Loucy (cell line): Measurements from ENCODE around the gene ADARB1.

Experiments
- H2AFZ ChIP-seq: fragments of 200-600 bp; sonication (generic); 2 replicates; pipeline ENCODE4 v1.6.0; 2016; ENCODE audit warnings: antibody characterized with exemption, mild to moderate bottlenecking, low read length, moderate library complexity
- H3F3A ChIP-seq: fragments of 200-600 bp; 2 replicates; pipeline ENCODE4 v1.6.0; 2016; ENCODE audit warnings: antibody characterized with exemption, low read depth, mild to moderate bottlenecking
- H3K27me3 ChIP-seq: fragments of 200-600 bp; sonication (generic); 2 replicates; pipeline ENCODE4 v1.6.1; 2014; ENCODE audit warnings: low read length, mild to moderate bottlenecking; ENCODE audit not compliant: insufficient read depth, poor library complexity, severe bottlenecking
- H3K36me3 ChIP-seq: fragments of 200-600 bp; sonication (generic); 2 replicates; pipeline ENCODE4 v1.6.1; 2016; ENCODE audit warnings: low read length; ENCODE audit not compliant: insufficient read depth
- H3K4me1 ChIP-seq: fragments of 200-600 bp; sonication (generic); 2 replicates; pipeline ENCODE4 v1.5.1; 2014; ENCODE audit warnings: low read length, mild to moderate bottlenecking; ENCODE audit not compliant: insufficient read depth, poor library complexity, severe bottlenecking
- H3K4me2 ChIP-seq: fragments of 200-600 bp; sonication (generic); 2 replicates; pipeline ENCODE4 v1.6.0; 2014; ENCODE audit warnings: antibody characterized with exemption, low read length, low read depth, mild to moderate bottlenecking; ENCODE audit not compliant: poor library complexity, severe bottlenecking
- H3K4me3 ChIP-seq: fragments of 200-600 bp; sonication (generic); 2 replicates; pipeline ENCODE4 v1.5.1; 2014; ENCODE audit warnings: low read length, mild to moderate bottlenecking, mixed read lengths; ENCODE audit not compliant: poor library complexity, severe bottlenecking
- H3K79me2 ChIP-seq: fragments of 200-600 bp; sonication (generic); 2 replicates; pipeline ENCODE4 v1.6.1; 2014; ENCODE audit warnings: low read length; ENCODE audit not compliant: insufficient read depth
- H3K9ac ChIP-seq: fragments of 200-600 bp; sonication (generic); 2 replicates; pipeline ENCODE4 v1.6.0; 2014; ENCODE audit warnings: mild to moderate bottlenecking, low read depth, low read length, moderate library complexity; ENCODE audit not compliant: poor library complexity, severe bottlenecking
- H3K9me2 ChIP-seq: fragments of 200-600 bp; sonication (generic); replicated peaks from 2 replicates; pipeline ENCODE4 v1.6.1; 2016; ENCODE audit warnings: low read depth, low read length, mixed read lengths
- H3K9me3 ChIP-seq: fragments of 200-600 bp; sonication (generic); 2 replicates; pipeline ENCODE4 v1.6.1; 2014; ENCODE audit warnings: mild to moderate bottlenecking, antibody characterized with exemption, low read length, low read depth; ENCODE audit not compliant: insufficient read depth
- H4K20me1 ChIP-seq: fragments of 200-600 bp; sonication (generic); 2 replicates; pipeline ENCODE4 v1.6.0; 2014; ENCODE audit warnings: antibody characterized with exemption, low read length, mild to moderate bottlenecking; ENCODE audit not compliant: insufficient read depth, poor library complexity, severe bottlenecking
- CTCF ChIP-seq: fragments of 200-600 bp; sonication (generic); conservative IDR thresholded peaks from 2 replicates; pipeline ENCODE4 v1.5.1; 2014; ENCODE audit warnings: mild to moderate bottlenecking, antibody characterized with exemption, low read length
- EZH2phosphoT487 ChIP-seq: fragments of 200-600 bp; IDR thresholded peaks from 2 replicates; pipeline ENCODE4 v1.6.1; 2018; ENCODE audit warnings: antibody characterized with exemption, mild to moderate bottlenecking, moderate library complexity, borderline replicate concordance

The ADARB1 gene

GRCh38 chr21:45074048-45074817 lies at the start of gene ADARB1:
Gene ADARB1, plus strand, starts transcription at chr21:45074580. Its CDS starts 97,077 bp downstream, at chr21:45171657.
- no peaks in the 10 kb centered on the region for H3K9me3 ChIP-seq
- H4K20me1 ChIP-seq = peaks cover 6% of the 10 kb centered on the region
- H3K79me2 ChIP-seq = peaks cover 34% of the 10 kb centered on the region
- peak within 1 kb of the TSS; percentile 88 for H3K4me3 ChIP-seq
- no peaks in the 10 kb centered on the region for H3K36me3 ChIP-seq
- H3K9ac ChIP-seq = peak within 1 kb of the TSS; percentile 75
- H3K9me2 ChIP-seq = no peaks in the 10 kb centered on the region
- H2AFZ ChIP-seq = peak within 1 kb of the TSS; percentile 67; the same call in 1 of the 2 replicates
- H3F3A ChIP-seq = peaks cover 5% of the 10 kb centered on the region; the same call in 1 of the 2 replicates
- no peak for TF ChIP-seq CTCF
- TF ChIP-seq EZH2phosphoT487 = no peak
- H3K4me2 ChIP-seq = peak within 1 kb of the TSS; percentile 92
- peaks cover 32% of the 10 kb centered on the region for H3K4me1 ChIP-seq
- no peaks in the 10 kb centered on the region for H3K27me3 ChIP-seq

GRCh38 chr21:45026066-45026745 lies 48.2 kb upstream of the ADARB1 start:
- no peaks in the 10 kb centered on the region for H3K79me2 ChIP-seq
- peaks cover 12% of the 10 kb centered on the region for H3K4me1 ChIP-seq
- H3K27me3 ChIP-seq = no peaks in the 10 kb centered on the region
- no peaks in the 10 kb centered on the region for H3K9me2 ChIP-seq
- H3K9me3 ChIP-seq = peaks cover 5% of the 10 kb centered on the region; the same call in 1 of the 2 replicates
- TF ChIP-seq CTCF (no peak), EZH2phosphoT487 (no peak)
- H3F3A ChIP-seq = no peaks in the 10 kb centered on the region
- no peak overlapping the region for H2AFZ ChIP-seq
- no peaks in the 10 kb centered on the region for H4K20me1 ChIP-seq
- no peak overlapping the region for H3K9ac ChIP-seq
- H3K4me2 ChIP-seq = no peak overlapping the region
- no peak overlapping the region for H3K4me3 ChIP-seq
- no peaks in the 10 kb centered on the region for H3K36me3 ChIP-seq

- H3F3A ChIP-seq = no peaks in the 10 kb centered on the region
- TF ChIP-seq CTCF = no peak
- TF ChIP-seq EZH2phosphoT487 = no peak
- H3K4me3 ChIP-seq = no peak overlapping the region
- H2AFZ ChIP-seq = no peak overlapping the region
- peaks cover 18% of the 10 kb centered on the region for H3K4me1 ChIP-seq
- H3K79me2 ChIP-seq = no peaks in the 10 kb centered on the region
- no peaks in the 10 kb centered on the region for H3K9me2 ChIP-seq
- H3K9me3 ChIP-seq = peaks cover 5% of the 10 kb centered on the region; the same call in 1 of the 2 replicates
- no peaks in the 10 kb centered on the region for H4K20me1 ChIP-seq
- H3K27me3 ChIP-seq = no peaks in the 10 kb centered on the region
- no peak overlapping the region for H3K9ac ChIP-seq
- H3K4me2 ChIP-seq = no peak overlapping the region
- H3K36me3 ChIP-seq = no peaks in the 10 kb centered on the region
Observed at GRCh38 chr21:45026826-45027225, 47.6 kb upstream of the ADARB1 start.
